Activated CD8-positive, alpha-beta memory T cell treated with anti-CD3 and anti-CD28 coated beads for 36 hours (primary cell): Measurements from ENCODE around the gene ZNF331. TPM values are rescaled to one million over a fixed set of nuclear protein-coding genes. Genes with fewer than 3 reads are reported as not detected.
"Not testable (repeated sequence)": the region's sequence is repeated elsewhere in the genome, so short reads cannot be mapped to it uniquely, and the experiment has no call there.

Source experiments
- CTCF ChIA-PET: fragments of 350-600 bp; sonication (Branson Sonifier 250); formaldehyde crosslinking; loops from one replicate; lab custom pipeline; 2021; ENCODE audit warnings: antibody characterized with exemption; lab: Charles Lee
- POLR2A ChIA-PET: fragments of 350-600 bp; sonication (Branson Sonifier 250); formaldehyde crosslinking; loops from one replicate; lab custom pipeline; 2021; ENCODE audit warnings: antibody characterized with exemption; lab: Charles Lee
- total RNA-seq, 2 experiments: library from RNA; stranded (reverse); gene quantifications; one replicate each; pipeline ENCODE4 v1.2.3, GENCODE V29; 2021

The ZNF331 gene
- 10 to 100 TPM; 15.6 to 18.8 TPM for total RNA-seq

DNA sequence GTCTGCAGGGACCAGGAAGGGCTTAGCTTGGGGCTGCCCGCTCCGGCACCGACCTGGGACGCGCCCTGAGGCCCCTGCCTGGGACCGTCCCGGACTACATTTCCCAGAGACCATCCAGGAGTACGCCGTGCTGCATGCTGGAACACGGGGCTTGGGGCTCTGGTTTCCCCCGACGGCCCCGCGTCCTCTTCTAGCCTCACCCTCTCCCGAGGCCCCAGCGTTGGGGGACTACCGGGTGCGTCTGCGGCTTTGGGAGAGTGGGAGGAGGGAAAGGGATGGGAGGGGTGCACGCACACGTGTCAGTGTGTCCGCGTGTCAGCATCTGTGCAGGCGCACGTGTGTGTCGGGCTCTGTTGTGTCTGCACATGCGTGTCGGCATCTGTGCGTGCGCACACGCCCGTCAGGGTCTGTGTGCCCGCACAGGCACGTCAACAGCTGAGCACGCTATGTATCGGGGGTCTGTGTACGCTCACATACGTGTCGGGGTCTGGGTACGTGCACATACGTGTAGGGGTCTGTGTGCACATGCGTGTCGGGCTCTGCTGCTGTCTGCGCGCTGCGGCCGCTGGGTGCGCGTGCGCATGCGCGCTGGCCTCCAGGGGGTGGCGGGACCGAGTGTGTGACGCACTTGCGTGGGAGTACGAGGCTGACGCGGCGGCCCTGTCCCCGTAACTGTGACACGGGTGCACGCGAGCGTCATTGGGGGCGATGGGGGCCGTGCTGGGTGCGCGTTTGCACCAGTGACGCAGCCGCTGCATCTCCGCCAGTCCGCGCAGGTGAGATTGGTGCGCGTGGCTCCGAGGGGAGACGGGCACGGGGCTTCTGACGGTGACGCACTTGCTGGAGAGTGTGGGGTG is at the start of gene ZNF331:
Gene ZNF331, plus strand, starts transcription at position 625 of the 857 bp plus-strand sequence. CDS start 31,232 bp downstream, outside the sequence.
- ChIA-PET POLR2A (interaction anchor here (1.5 kb wide), 1 partner anchor 17 kb away, joined by 7 read pairs; no protein-coding TSS in a partner anchor), CTCF (interaction anchor here (1.9 kb wide), 1 partner anchor 17 kb away, joined by 4 read pairs; no protein-coding TSS in a partner anchor)

DNA sequence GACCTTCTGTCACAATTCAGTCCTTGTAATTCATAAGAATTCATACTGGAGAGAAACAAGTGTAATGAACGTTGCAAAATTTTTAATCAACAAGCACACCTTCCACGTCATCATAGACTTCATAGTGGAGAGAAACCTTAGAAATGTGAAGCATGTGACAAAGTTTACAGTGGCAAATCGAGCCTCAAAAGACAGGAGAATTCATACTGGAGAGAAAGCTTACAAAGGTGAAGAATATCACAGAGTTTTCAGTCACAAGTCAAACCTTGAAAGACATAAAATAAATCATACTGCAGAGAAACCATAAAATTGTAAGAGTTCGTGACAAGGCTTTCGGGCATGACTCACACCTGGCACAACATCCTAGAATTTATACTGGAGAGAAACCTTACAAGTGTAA is 45.8 kb upstream of the ZNF331 start:
- CTCF ChIA-PET: no interaction called here

GRCh38 chr19:53497311-53498023 is 40.5 kb upstream of the ZNF331 start:
- CTCF ChIA-PET, POLR2A ChIA-PET: not testable (repeated sequence)

More for the DNA sequence above, 45.8 kb upstream of the ZNF331 start:
- POLR2A ChIA-PET: interaction anchor here (0.6 kb wide), 1 partner anchor 1138 kb away, joined by 3 read pairs; no protein-coding TSS in a partner anchor

DNA sequence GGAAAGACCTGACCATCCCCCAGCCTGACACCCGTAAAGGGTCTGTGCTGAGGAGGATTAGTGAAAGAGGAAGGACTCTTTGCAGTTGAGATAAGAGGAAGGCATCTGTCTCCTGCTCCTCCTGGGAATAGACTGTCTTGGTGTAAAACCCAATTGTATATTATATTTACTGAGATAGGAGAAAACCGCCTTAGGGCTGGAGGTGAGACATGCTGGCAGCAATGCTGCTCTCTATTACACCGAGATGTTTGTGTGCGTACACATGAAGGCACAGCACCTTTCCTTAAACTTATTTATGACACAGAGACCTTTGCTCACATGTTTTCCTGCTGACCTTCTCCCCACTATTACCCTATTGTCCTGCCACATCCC is 39.9 kb upstream of the ZNF331 start:
- POLR2A ChIA-PET, CTCF ChIA-PET: not testable (repeated sequence)

- CTCF ChIA-PET, POLR2A ChIA-PET: not testable (repeated sequence)
These were observed 34.8 kb upstream of the ZNF331 start for GRCh38 chr19:53503151-53503550.

DNA sequence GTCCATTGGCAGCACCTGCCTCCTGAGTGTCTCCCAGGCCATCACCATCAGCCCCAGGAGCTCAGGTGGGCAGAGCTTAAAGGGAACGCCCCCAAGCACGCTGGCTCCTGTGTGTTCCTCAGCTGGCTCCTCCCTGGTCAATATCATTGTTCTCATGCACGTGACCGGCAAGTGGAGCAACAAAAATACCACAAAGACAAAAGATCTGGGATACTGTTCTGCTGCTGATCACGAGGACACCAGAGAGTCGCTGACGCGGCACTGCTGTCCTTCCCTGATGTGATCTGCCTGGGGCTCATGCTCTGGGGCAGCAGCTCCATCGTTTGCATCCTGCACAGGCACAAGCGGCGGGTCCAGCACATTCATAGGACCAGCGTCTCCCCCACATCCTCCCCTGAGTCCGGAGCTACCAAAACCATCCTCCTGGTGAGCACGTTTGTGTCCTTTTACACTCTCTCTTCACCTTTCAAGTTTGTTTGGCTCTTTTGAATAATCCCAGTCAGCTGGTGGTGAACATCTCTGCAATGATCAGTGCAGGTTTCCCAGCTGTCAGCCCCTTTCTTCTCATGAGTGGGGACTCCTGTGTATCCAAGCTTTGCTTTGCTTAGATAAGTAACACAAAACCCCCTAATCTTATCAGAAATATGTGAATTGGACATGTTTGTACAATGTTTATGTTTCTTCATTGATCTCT is 34.1 kb upstream of the ZNF331 start:
- CTCF ChIA-PET, POLR2A ChIA-PET: not testable (repeated sequence)

- CTCF ChIA-PET, POLR2A ChIA-PET: not testable (repeated sequence)
These were observed 33.6 kb upstream of the ZNF331 start for GRCh38 chr19:53504365-53504703.

DNA sequence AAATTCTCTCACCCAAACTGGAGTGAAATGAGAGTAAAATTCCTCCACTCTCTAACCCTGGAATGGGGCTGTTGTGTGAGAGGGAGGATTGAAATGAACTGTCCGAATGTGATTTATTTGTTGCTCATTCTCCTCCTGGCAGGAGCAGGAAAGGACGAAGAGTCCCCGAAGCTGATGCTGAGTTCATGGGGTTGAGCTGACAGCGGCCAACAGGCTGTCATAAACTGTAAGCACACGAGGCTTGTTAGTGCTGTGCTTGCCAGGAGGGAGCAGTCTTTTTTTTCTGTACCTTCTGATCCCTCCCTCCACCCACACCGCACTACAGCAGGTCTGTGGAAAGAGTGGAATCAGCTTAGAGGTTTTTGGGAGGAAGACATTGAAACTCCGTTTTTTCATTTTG is 33.1 kb upstream of the ZNF331 start:
- CTCF ChIA-PET: no interaction called here
- POLR2A ChIA-PET: no interaction called here

DNA sequence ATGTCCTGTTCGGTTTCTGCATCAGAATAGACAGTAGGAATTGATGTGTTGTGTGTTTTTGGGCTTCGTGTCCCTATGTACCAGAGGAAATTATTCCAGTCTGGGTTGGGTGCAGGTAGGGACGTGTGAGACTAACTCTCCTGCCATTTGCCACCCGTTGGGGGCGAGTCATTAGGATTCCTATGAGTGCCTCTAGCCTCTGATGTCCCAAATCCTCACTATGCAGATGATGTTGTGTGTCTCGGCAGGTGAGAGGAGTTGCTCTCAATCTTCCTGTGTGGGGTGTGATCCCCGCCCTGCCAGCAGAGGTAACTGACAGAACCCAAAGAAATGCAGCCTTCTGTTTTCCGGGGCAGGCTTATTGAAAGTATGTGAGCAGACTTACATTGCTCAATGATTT is 31.2 kb upstream of the ZNF331 start:
- ChIA-PET CTCF (no interaction called here), POLR2A (no interaction called here)

DNA sequence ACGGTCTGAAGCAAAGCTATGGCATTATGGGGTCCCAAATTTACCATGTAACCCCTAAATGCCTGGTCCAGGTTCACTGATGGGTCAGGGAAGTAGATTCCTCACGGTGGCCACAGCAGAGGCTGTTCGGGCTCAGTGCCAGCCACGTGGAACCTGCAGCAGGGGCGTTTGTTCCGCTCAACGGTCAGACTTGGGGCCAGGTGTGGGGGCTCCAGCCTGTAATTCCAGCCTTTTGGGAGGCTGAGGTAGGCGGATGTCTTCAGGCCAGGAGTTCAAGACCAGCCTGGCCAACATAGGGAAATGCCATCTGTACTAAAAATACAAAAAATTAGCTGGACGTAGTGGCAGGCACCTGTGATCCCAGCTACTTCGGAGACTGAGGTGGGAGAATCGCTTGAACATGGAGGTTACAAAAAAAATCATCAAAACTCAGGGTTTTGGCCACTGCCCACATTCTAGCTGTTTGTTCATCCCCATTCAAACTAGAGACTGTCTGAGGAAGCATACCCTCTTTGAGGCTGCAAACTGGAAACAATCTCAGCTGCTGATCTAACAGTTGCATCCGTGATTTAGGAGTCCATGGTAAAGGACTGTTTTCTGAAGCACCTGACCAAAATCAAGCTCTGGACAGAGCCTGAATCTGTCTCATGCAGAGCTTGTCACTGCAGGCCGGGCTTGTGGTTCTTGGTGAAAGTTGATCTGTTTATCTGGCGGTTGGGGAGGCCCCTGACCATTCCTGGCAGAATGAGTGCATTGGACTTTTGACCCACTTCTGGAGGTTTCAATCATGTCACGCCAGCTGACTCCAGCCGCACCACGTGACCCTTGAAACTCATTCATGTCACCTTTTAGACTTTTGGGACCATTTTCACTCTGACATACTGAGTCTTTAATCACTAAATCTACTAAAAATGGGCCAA is 30.2 kb upstream of the ZNF331 start:
- ChIA-PET CTCF (no interaction called here), POLR2A (no interaction called here)

- ChIA-PET POLR2A (no interaction called here), CTCF (no interaction called here)
These were observed 28.5 kb upstream of the ZNF331 start for GRCh38 chr19:53509443-53509842.

DNA sequence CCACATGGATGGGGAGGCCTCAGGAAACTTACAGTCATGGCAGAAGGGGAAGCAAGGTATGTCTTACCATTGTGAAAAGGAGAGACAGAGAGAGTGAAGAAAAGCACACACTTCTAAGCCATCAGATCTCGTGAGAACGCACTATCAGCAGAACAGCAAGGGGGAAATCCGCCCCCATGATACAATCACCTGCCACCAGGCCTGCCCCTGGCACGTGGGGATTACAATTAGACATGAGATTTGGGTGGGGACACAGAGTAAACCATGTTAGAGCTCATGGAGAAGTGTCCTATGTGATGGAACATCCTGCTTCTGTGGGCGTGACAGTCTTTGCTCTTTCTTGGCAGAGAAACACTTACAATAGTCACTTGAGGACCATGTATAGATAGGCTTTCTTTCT is 28.1 kb upstream of the ZNF331 start:
- POLR2A ChIA-PET: no interaction called here
- CTCF ChIA-PET: interaction anchor here (0.7 kb wide), 1 partner anchor 1994 kb away, joined by 3 read pairs; no protein-coding TSS in a partner anchor

DNA sequence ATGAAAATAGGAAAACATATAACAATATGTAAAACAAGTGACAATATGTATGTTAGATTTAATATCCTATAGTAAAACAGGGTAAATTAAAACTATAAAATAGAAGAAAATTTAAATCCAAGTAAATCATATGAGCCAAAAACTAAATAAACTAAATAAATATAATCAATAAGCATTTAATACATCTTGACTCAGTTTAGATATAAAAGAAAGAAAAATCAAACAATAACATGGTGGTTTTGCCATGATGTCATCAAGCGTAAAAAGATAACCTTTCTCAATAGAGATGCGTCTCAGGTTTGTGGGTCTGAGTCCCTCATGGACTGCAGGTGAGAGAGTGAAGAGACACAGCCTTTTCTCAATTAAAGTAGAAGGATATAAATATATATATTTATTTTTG is 26.6 kb upstream of the ZNF331 start:
- CTCF ChIA-PET: interaction anchor here (1.1 kb wide), 1 partner anchor 11 kb away, joined by 8 read pairs; no protein-coding TSS in a partner anchor
- POLR2A ChIA-PET: no interaction called here

DNA sequence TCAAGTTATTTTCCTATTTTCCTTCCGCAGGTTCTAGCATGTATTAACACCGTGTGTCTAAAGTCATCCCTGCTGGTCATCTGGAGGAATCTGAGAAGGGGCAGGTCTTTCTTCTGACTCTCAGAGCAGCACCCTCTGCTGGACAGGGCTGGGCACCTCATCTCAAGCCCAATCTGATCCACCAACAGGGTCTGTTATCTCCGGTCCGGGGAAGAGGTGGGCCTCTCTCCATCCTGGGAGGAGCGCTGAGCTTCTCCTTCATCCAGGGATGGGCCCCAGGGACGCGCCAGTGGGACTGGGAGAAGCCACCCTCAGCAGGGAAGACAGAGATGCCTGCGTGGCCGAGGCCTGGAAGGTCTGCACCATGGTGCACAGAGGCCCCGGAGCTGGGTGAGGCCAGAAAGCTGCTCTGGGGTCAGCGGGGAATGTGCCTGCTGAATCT is 26.0 kb upstream of the ZNF331 start:
- CTCF ChIA-PET: no interaction called here

GRCh38 chr19:53515047-53515446 is 22.9 kb upstream of the ZNF331 start:
- POLR2A ChIA-PET: not testable (repeated sequence)

More for the DNA sequence above, 26.0 kb upstream of the ZNF331 start:
- POLR2A ChIA-PET: no interaction called here

GRCh38 chr19:53517114-53517741 is 20.7 kb upstream of the ZNF331 start:
- ChIA-PET POLR2A (no interaction called here), CTCF (no interaction called here)

More at GRCh38 chr19:53515047-53515446, 22.9 kb upstream of the ZNF331 start:
- CTCF ChIA-PET: not testable (repeated sequence)

GRCh38 chr19:53518121-53518520 is 19.8 kb upstream of the ZNF331 start:
- CTCF ChIA-PET: no interaction called here

DNA sequence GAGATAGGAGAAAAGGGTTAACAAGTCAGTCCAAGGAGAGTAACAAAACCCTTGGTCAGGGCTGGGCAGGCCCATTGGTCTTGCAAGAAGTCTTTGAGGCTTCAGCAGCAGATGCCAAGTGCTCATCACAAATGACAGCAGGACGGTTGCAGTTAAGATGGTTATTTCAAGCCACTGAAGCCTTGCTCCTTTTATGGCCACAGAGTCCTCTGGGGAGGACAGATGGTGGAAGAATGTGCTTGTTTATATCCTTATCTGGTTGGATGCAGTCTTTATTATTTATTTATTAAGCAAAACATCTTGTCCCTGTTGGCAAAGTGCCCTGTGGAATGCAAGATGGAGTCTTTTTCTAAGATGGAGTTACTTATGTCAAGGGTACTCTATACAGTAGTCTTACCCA is 19.2 kb upstream of the ZNF331 start:
- CTCF ChIA-PET: no interaction called here

More at GRCh38 chr19:53518121-53518520, 19.8 kb upstream of the ZNF331 start:
- POLR2A ChIA-PET: no interaction called here

More for the DNA sequence above, 19.2 kb upstream of the ZNF331 start:
- POLR2A ChIA-PET: no interaction called here
